ENCODE data around the gene VPS13D. TPM values are rescaled to one million over a fixed set of nuclear protein-coding genes. Genes with fewer than 3 reads are reported as not detected.
A peak's percentile ranks its signal among the peaks of the same experiment; 100 is the strongest.

VPS13D gene
- total RNA-seq, 1 donor from 2014 or later: 88.9 TPM

GRCh38 chr1:12309783-12310742, 80.2 kb downstream of the VPS13D start:
- intact Hi-C loops (cut with DNase I): loop anchor here (10.0 kb wide), 4 partner anchors 135 to 345 kb away; partner anchors contain the start of gene DHRS3
- Histone ChIP-seq H3K36me3 (peaks cover 0 to 73% of the 10 kb centered on the region in 2 donors), H3K27me3 (no peaks in the 10 kb centered on the region), H3K9me3 (no peaks in the 10 kb centered on the region), H3K4me3 (no peak overlapping the region), H3K27ac (peak overlapping the region; percentile 75), H3K4me1 (peaks cover 37% of the 10 kb centered on the region)
- DNase-seq (ENCODE audit: extremely low spot score in 2 of 2): no peak
- TF ChIP-seq POLR2A (IDR thresholded peaks at IDR 0.05): no peak
- TF ChIP-seq, protein P1, sequence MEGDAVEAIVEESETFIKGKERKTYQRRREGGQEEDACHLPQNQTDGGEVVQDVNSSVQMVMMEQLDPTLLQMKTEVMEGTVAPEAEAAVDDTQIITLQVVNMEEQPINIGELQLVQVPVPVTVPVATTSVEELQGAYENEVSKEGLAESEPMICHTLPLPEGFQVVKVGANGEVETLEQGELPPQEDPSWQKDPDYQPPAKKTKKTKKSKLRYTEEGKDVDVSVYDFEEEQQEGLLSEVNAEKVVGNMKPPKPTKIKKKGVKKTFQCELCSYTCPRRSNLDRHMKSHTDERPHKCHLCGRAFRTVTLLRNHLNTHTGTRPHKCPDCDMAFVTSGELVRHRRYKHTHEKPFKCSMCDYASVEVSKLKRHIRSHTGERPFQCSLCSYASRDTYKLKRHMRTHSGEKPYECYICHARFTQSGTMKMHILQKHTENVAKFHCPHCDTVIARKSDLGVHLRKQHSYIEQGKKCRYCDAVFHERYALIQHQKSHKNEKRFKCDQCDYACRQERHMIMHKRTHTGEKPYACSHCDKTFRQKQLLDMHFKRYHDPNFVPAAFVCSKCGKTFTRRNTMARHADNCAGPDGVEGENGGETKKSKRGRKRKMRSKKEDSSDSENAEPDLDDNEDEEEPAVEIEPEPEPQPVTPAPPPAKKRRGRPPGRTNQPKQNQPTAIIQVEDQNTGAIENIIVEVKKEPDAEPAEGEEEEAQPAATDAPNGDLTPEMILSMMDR (IDR thresholded peaks at IDR 0.05): no peak
- TF ChIP-seq POLR2AphosphoS5 (IDR thresholded peaks at IDR 0.05; ENCODE audit: insufficient read depth in 1 of 2, low read depth in 1 of 2): no peak

DNA sequence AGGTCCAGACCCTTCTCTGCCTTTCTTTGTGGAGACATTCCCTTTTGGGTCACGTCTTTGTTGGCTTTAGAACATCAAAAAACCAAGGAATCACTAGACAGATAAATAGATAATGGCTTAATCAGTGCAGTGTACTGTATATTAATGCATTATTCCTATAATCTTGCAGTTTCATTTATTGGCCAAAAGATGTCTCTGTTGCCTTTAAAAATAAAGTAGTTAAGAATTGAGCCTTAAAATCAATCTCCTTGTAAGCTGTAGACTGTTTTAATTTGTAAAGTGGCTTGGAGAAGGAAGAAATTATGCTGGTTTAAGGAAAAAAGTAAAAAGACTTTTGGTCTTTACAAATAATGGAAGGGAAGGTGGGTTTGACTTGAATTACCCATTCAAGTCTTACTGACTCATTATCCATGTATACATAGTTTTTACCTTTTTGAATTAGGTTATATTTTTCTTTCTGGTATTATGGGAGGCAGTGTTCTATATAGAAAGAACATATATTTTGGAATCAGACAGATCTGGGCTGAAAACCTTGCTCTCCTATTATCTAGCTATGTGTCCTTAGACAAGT, 84.6 kb downstream of the VPS13D start:
- DNase-seq (ENCODE audit: extremely low spot score in 2 of 2): no peak
- Histone ChIP-seq H3K4me3 (no peak overlapping the region), H3K27me3 (no peaks in the 10 kb centered on the region), H3K4me1 (peaks cover 27% of the 10 kb centered on the region), H3K9me3 (no peaks in the 10 kb centered on the region), H3K27ac (peak overlapping the region; percentile 62), H3K36me3 (peaks cover 0 to 52% of the 10 kb centered on the region in 2 donors)
- intact Hi-C loops (cut with DNase I): loop anchor here (10.0 kb wide), 4 partner anchors 130 to 340 kb away; partner anchors contain the start of gene DHRS3
- TF ChIP-seq, protein P1 (IDR thresholded peaks at IDR 0.05): peak in 1 of 3 experiments; percentile 41
- no peak for TF ChIP-seq POLR2AphosphoS5 (IDR thresholded peaks at IDR 0.05; ENCODE audit: insufficient read depth in 1 of 2, low read depth in 1 of 2)

DNA sequence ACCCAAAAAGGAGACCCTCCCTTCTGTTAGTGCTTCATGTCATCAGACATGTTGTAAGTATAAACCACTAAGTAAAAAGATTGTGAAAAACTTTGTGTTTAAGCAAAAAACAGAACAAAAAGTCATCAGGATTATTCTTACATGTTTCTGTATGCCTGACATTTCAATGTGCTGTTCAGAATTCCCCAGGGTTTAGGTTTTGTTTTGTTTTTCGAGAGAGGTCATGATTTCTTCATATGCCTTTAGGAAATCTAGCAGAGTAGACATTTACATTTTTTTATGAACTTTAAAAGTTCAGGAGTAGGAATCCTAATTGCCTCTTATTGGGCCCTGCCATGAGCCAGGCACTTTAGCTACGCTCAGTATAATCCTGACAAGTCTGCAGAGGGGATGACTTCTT, 85.3 kb downstream of the VPS13D start:
- Histone ChIP-seq H3K4me3 (no peak overlapping the region), H3K4me1 (peaks cover 22% of the 10 kb centered on the region), H3K36me3 (peaks cover 0 to 59% of the 10 kb centered on the region in 2 donors), H3K27me3 (no peaks in the 10 kb centered on the region), H3K9me3 (no peaks in the 10 kb centered on the region), H3K27ac (peak overlapping the region; percentile 62)
- TF ChIP-seq, protein P1 (IDR thresholded peaks at IDR 0.05): no peak
- TF ChIP-seq POLR2AphosphoS5 (IDR thresholded peaks at IDR 0.05; ENCODE audit: insufficient read depth in 1 of 2, low read depth in 1 of 2): no peak
- no peak for TF ChIP-seq POLR2A (IDR thresholded peaks at IDR 0.05)
- intact Hi-C loops (cut with DNase I): loop anchor here (10.0 kb wide), 4 partner anchors 130 to 340 kb away; partner anchors contain the start of gene DHRS3
- DNase-seq (ENCODE audit: extremely low spot score in 2 of 2): no peak

GRCh38 chr1:12316331-12316730, 86.5 kb downstream of the VPS13D start:
- no peak overlapping the region for H3K4me3 ChIP-seq
- peaks cover 11% of the 10 kb centered on the region for H3K4me1 ChIP-seq
- H3K27me3 ChIP-seq: no peaks in the 10 kb centered on the region
- H3K9me3 ChIP-seq: no peaks in the 10 kb centered on the region
- H3K36me3 ChIP-seq: peaks cover 0 to 57% of the 10 kb centered on the region in 2 donors
- H3K27ac ChIP-seq: peak overlapping the region; percentile 62
- no peak for TF ChIP-seq POLR2A (IDR thresholded peaks at IDR 0.05)
- TF ChIP-seq, protein P1 (IDR thresholded peaks at IDR 0.05): no peak
- DNase-seq (ENCODE audit: extremely low spot score in 2 of 2): no peak
- intact Hi-C loops (cut with DNase I): loop anchor here (10.0 kb wide), 4 partner anchors 128 to 338 kb away; partner anchors contain the start of gene DHRS3

All from vagina (tissue), 2 donors.